HepG2 (cell line): ENCODE results near the gene C2orf81. TPM values are rescaled to one million over a fixed set of nuclear protein-coding genes. Genes with fewer than 3 reads are reported as not detected.

Source experiments
- AFF4 ChIP-seq: sonication (generic); formaldehyde crosslinking; IDR thresholded peaks from 2 replicates; pipeline ENCODE4 v1.4.0; 2020; ENCODE audit warnings: missing genetic modification reagents
- CENPBD1 ChIP-seq: sonication (generic); formaldehyde crosslinking; IDR thresholded peaks from 2 replicates; pipeline ENCODE4 v1.8.0; 2022; ENCODE audit warnings: missing genetic modification reagents, low read depth, mild to moderate bottlenecking, borderline replicate concordance
- DR1 ChIP-seq: sonication (generic); formaldehyde crosslinking; IDR thresholded peaks from 2 replicates; pipeline ENCODE4 v1.8.0; 2021; ENCODE audit warnings: mild to moderate bottlenecking, missing genetic modification reagents, inconsistent platforms
- FOXO1 ChIP-seq: sonication (generic); formaldehyde crosslinking; IDR thresholded peaks from 2 replicates; pipeline ENCODE4 v1.4.0; 2020; ENCODE audit warnings: missing genetic modification reagents
- FOXO4 ChIP-seq: sonication (generic); formaldehyde crosslinking; conservative IDR thresholded peaks from 2 replicates; pipeline ENCODE4 v1.8.1; 2023; ENCODE audit warnings: missing genetic modification reagents
- HIC2 ChIP-seq: sonication (generic); formaldehyde crosslinking; IDR thresholded peaks from 2 replicates; pipeline ENCODE4 v1.9.0; 2022; ENCODE audit warnings: low read depth, missing genetic modification reagents
- KDM5B ChIP-seq: sonication (generic); formaldehyde crosslinking; IDR thresholded peaks from 2 replicates; pipeline ENCODE4 v1.4.0; 2020; ENCODE audit warnings: missing genetic modification reagents, mild to moderate bottlenecking, borderline replicate concordance
- MIER3 ChIP-seq: IDR thresholded peaks from 2 replicates; pipeline ENCODE4 v1.6.1; 2016; ENCODE audit warnings: missing compliant biosample characterization, borderline replicate concordance
- MYNN ChIP-seq: sonication (generic); formaldehyde crosslinking; IDR thresholded peaks from 2 replicates; pipeline ENCODE4 v1.4.0; 2020; ENCODE audit warnings: mild to moderate bottlenecking, low read depth, missing genetic modification reagents
- SNAI1 ChIP-seq: sonication (generic); formaldehyde crosslinking; IDR thresholded peaks from 2 replicates; pipeline ENCODE4 v1.5.0; 2020; ENCODE audit warnings: mild to moderate bottlenecking, missing genetic modification reagents, borderline replicate concordance
- SRSF1 ChIP-seq: fragments of 200-400 bp; formaldehyde crosslinking; optimal IDR thresholded peaks from 2 replicates; pipeline ENCODE3; 2017; ENCODE audit warnings: mild to moderate bottlenecking, low read depth, low read length, moderate library complexity
- TEAD3 ChIP-seq: optimal IDR thresholded peaks from 2 replicates; pipeline ENCODE3; 2016; ENCODE audit warnings: borderline replicate concordance
- TFDP1 ChIP-seq: IDR thresholded peaks from 2 replicates; pipeline ENCODE4 v1.6.1; 2016; ENCODE audit warnings: missing compliant biosample characterization, missing genetic modification reagents, borderline replicate concordance
- ZBTB20 ChIP-seq: sonication (generic); formaldehyde crosslinking; IDR thresholded peaks from 2 replicates; pipeline ENCODE4 v1.8.1; 2023; ENCODE audit warnings: missing genetic modification reagents, low read depth, mild to moderate bottlenecking, borderline replicate concordance
- ZC3H13 ChIP-seq: sonication (generic); formaldehyde crosslinking; IDR thresholded peaks from 2 replicates; pipeline ENCODE4 v1.8.1; 2023; ENCODE audit warnings: mild to moderate bottlenecking, missing genetic modification reagents, moderate library complexity
- ZNF737 ChIP-seq: sonication (generic); formaldehyde crosslinking; IDR thresholded peaks from 2 replicates; pipeline ENCODE4 v1.5.0; 2020; ENCODE audit warnings: missing genetic modification reagents, mild to moderate bottlenecking, borderline replicate concordance
- ZNF75D ChIP-seq: sonication (generic); formaldehyde crosslinking; IDR thresholded peaks from 2 replicates; pipeline ENCODE4 v1.8.1; 2023; ENCODE audit warnings: missing genetic modification reagents, mild to moderate bottlenecking, borderline replicate concordance
- ZNF766 ChIP-seq: sonication (generic); formaldehyde crosslinking; IDR thresholded peaks from 2 replicates; pipeline ENCODE4 v1.5.0; 2020; ENCODE audit warnings: missing genetic modification reagents, borderline replicate concordance
- ZNF784 ChIP-seq: sonication (generic); formaldehyde crosslinking; IDR thresholded peaks from 2 replicates; pipeline ENCODE4 v1.5.1; 2020; ENCODE audit warnings: missing genetic modification reagents, mild to moderate bottlenecking, borderline replicate concordance
- polyA plus RNA-seq, 8 experiments: library from polyadenylated mRNA; depleted of rRNA in 3 of 8; stranded (reverse) in 7 of 8; unstranded in 1 of 8; fragments of >200 nt; fragmentation: Illumina TruSeq in 4 of 8; extraction: Trizol in 4 of 8; gene quantifications; 2 replicates each; pipeline versions ENCODE4 v1.2.1 to v1.2.3, GENCODE V29; 2011 to 2016; ENCODE audit warnings: low read depth in 4 of 8, missing spikeins in 1 of 8, mixed read lengths in 1 of 8; ENCODE audit not compliant: insufficient read depth in 1 of 8
- total RNA-seq, 5 experiments: library from RNA; depleted of rRNA; stranded (reverse); fragments of >200 nt; fragmentation: Illumina TruSeq; extraction: Trizol; gene quantifications; 2 replicates each; pipeline ENCODE4 v1.2.3, GENCODE V29; 2016; ENCODE audit warnings: low read depth in 1 of 5

The C2orf81 gene
- total and polyA plus RNA-seq, 2 of the 13 experiments (the other 11 are each of a cell fraction or from before 2014, with no cell fraction given): 0.15 to 0.17 TPM

- 0 out of 2 replicates have a peak, but pooled peaks have one; percentile 26 for TF ChIP-seq AFF4 (CRISPR knock-in tag)
- TF ChIP-seq MIER3: 0 out of 2 replicates have a peak, but pooled peaks have one; percentile 21
- TF ChIP-seq MYNN (CRISPR knock-in tag): 0 out of 2 replicates have a peak, but pooled peaks have one; percentile 17
- no peak for TF ChIP-seq FOXO4 (CRISPR knock-in tag)
- peak; percentile 29 for TF ChIP-seq TEAD3 (CRISPR knock-in tag)
- 0 out of 2 replicates have a peak, but pooled peaks have one; percentile 37 for TF ChIP-seq HIC2 (CRISPR knock-in tag)
- 0 out of 2 replicates have a peak, but pooled peaks have one; percentile 24 for TF ChIP-seq TFDP1 (CRISPR knock-in tag)
- TF ChIP-seq SNAI1: peak; percentile 49; the same call in 1 of the 2 replicates
- TF ChIP-seq FOXO1: peak; percentile 21; the same call in 1 of the 2 replicates
- TF ChIP-seq DR1 (CRISPR knock-in tag): no peak
- TF ChIP-seq ZNF784 (CRISPR knock-in tag): peak; percentile 67; the same call in 1 of the 2 replicates
- TF ChIP-seq ZNF766 (CRISPR knock-in tag): no peak
- TF ChIP-seq ZNF737: no peak
- TF ChIP-seq SRSF1: no peak
- no peak for TF ChIP-seq ZC3H13 (CRISPR knock-in tag)
- no peak for TF ChIP-seq ZNF75D
- TF ChIP-seq CENPBD1 (CRISPR knock-in tag): no peak
- 0 out of 2 replicates have a peak, but pooled peaks have one; percentile 17 for TF ChIP-seq ZBTB20 (CRISPR knock-in tag)
- no peak for TF ChIP-seq KDM5B (CRISPR knock-in tag)
These were observed 30.2 kb downstream of the C2orf81 start (continued) for GRCh38 chr2:74391209-74391579.
